ENCODE results near the gene MPP1.

MPP1 gene

DNA sequence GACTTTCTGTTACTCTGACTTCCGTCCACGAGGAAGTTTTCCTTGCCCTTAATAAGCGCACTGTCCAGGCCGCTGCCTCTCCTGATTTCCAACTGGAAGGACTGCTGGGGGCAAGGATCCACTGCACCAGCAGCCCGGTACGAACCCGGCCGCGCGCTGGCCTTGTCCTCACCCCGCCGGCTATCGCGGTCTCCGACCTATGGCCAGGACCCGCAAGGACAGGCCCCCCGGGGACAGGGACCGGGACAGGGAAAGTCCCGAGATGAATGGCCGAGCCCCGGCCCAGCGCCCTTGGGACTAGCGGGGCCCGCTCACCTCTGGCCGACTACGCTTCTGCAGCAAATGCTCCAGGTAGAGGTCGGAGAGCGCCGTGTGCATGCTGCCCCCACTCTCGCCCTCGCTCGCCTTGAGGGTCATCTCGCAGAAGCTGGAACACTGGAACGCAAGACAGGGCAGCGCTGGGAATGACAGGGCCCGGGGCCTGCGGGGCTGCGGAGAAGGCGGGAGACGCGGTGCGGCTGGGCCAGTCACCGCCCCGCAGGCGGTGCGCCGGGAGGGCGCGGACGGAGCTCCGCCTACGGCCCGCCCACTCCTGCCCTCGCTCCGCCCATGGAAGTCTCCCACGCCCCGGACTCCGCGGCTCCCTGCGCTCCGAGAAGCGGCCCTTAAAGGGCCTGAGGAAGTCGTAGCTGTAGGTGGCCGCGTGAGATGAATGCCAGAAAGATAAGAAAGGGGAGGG is at the start of gene MPP1:
TSS of gene MPP1 (minus strand) at position 529 of the 739 bp plus-strand sequence. CDS start at position 417, 112 bp downstream.
- in situ Hi-C loops (cut with HindIII; ENCODE audit: low sequenced_read_pairs), result no loop called here
- TF ChIP-seq, protein P1, sequence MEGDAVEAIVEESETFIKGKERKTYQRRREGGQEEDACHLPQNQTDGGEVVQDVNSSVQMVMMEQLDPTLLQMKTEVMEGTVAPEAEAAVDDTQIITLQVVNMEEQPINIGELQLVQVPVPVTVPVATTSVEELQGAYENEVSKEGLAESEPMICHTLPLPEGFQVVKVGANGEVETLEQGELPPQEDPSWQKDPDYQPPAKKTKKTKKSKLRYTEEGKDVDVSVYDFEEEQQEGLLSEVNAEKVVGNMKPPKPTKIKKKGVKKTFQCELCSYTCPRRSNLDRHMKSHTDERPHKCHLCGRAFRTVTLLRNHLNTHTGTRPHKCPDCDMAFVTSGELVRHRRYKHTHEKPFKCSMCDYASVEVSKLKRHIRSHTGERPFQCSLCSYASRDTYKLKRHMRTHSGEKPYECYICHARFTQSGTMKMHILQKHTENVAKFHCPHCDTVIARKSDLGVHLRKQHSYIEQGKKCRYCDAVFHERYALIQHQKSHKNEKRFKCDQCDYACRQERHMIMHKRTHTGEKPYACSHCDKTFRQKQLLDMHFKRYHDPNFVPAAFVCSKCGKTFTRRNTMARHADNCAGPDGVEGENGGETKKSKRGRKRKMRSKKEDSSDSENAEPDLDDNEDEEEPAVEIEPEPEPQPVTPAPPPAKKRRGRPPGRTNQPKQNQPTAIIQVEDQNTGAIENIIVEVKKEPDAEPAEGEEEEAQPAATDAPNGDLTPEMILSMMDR (IDR thresholded peaks at IDR 0.05; ENCODE audit: low read depth, low read length), result no peak

DNA sequence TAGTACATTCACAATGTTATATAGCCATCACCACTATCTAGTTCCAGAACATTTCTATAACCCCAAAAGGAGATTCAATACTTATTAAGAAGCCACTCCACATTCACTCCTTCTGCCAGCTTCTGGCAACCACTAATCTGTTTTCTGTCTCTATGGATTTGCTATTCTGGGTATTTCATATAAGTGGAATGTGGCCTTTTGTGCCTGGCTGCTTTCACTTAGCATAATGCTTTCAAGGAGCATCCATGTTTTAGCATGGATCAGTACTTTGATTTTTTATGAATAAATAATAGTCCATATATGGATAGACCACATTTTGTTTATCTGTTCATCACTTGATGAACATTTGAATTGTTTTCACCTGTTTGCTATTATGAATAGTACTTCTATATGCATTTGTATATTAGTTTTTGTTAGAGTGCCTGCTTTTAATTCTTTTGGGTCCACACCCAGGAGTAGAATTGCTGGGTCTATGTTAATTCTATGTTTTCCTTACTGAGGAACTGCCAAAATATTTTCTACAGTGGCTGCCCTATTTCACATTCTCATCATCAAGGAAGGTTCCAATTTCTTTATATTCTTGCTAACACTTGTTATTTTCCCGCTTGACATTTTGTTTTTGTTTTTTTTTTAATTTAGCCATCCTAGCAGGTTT is 45.8 kb upstream of the MPP1 start:
- H3K4me3 ChIP-seq (ENCODE audit: low read depth, low read length), result no peak overlapping the region
- in situ Hi-C loops (cut with HindIII; ENCODE audit: low sequenced_read_pairs), result no loop called here
- DNase-seq (ENCODE audit: low read depth, low spot score), result no peak
- TF ChIP-seq, protein P1 (IDR thresholded peaks at IDR 0.05; ENCODE audit: low read depth, low read length), result no peak

More for the DNA sequence above, at the start of gene MPP1:
- DNase-seq (ENCODE audit: low read depth, low spot score), result peak; percentile 66
- H3K4me3 ChIP-seq (ENCODE audit: low read depth, low read length), result peak within 1 kb of the TSS; percentile 47

DNA sequence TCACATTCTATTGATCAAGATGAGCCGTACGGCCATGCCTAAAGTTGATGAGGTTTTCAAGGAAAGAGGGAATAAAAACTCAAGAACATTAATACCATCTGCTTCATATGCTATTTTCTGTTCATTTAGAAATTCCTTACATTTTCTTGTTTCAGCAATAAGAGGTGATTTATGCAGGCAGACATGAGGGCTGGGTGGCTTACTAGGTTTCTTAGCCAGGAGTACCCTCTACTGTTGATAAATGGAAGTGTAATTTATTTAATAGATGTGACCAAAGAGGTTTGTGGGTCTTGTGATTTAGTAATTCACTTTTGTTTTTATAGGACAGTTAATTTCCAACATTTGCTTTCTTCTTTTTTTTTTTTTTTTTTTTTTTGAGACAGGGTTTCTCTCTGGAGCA is 35.6 kb upstream of the MPP1 start:
- TF ChIP-seq, protein P1 (IDR thresholded peaks at IDR 0.05; ENCODE audit: low read depth, low read length), result peak; percentile 32
- in situ Hi-C loops (cut with HindIII; ENCODE audit: low sequenced_read_pairs), result no loop called here
- no peak overlapping the region for H3K4me3 ChIP-seq (ENCODE audit: low read depth, low read length)
- peak; percentile 54 for DNase-seq (ENCODE audit: low read depth, low spot score)

DNA sequence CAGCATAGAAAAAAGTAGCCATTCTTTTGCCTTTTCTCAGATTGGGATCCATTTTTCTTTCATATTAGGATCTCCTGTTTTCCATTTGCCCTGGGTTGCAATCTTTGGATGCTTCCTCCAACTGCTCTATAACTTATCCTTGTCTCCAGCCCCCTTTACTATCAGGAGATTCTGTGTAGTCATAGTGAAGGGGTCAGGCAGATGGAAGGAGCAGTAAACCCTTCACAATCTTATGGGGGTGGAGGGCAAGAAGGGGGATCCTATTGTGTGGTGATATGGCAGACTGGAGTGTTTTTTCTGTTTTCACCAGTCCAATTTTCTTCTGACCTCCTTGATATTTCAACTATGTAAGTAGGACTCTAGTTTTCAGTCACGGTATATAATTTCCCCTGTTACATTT is 30.9 kb upstream of the MPP1 start:
- in situ Hi-C loops (cut with HindIII; ENCODE audit: low sequenced_read_pairs), result no loop called here
- no peak for DNase-seq (ENCODE audit: low read depth, low spot score)
- TF ChIP-seq, protein P1 (IDR thresholded peaks at IDR 0.05; ENCODE audit: low read depth, low read length), result no peak
- H3K4me3 ChIP-seq (ENCODE audit: low read depth, low read length), result no peak overlapping the region

DNA sequence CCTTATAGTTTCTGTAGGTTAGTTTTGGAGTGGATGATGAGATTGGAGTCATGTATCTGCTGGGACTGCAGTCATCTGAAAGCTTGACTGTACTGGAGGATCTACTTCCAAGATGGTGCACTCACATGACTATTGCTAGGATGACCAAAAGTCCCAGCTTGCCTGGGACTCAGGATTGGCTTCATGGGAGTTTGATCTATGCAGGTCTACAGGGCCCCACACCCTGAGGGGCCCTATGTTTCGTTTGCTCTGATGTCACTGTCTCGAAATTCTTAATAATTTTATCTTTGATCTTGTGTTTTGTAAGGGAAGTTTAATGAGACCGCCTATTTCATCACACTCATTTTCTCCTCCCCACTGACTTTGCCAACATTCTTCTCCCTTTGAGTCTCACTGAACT is 29.3 kb upstream of the MPP1 start, which contains the start of gene SMIM9:
TSS of gene SMIM9 (minus strand) at position 101 of the 400 bp plus-strand sequence. CDS start 3,806 bp downstream, outside the sequence.
- no peak for DNase-seq (ENCODE audit: low read depth, low spot score)
- no peak within 1 kb of the TSS for H3K4me3 ChIP-seq (ENCODE audit: low read depth, low read length)
- in situ Hi-C loops (cut with HindIII; ENCODE audit: low sequenced_read_pairs), result no loop called here
- TF ChIP-seq, protein P1 (IDR thresholded peaks at IDR 0.05; ENCODE audit: low read depth, low read length), result no peak

DNA sequence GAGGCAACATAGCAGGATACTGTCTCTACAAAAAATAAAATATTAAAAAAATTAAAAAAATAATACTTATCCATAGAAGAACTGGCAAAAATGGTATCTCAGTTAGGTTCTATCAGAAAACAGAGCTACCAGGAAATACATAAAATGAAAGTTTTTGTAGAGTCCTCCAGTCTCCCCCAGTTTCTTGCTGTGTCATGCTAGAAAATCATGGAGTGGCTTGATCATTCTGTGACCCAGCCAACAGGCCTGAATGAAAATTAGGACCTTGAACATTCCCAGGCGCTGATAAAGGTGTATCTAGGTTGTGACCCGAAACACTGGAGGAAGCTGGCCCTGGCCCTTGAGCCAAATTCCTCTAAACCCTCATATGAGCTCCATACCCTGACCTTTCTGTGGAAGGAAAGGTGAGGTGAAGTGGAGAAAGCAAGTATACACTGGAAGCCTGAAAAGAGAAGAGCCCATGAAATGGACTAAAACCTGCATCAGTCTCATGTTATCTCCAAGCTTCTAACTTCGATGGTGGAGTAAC is 28.5 kb upstream of the MPP1 start:
- TF ChIP-seq, protein P1 (IDR thresholded peaks at IDR 0.05; ENCODE audit: low read depth, low read length), result no peak
- in situ Hi-C loops (cut with HindIII; ENCODE audit: low sequenced_read_pairs), result no loop called here
- no peak for DNase-seq (ENCODE audit: low read depth, low spot score)
- no peak overlapping the region for H3K4me3 ChIP-seq (ENCODE audit: low read depth, low read length)

All from astrocyte of the spinal cord (primary cell).